HG03342 (cell line): ENCODE results near the gene SLC9C1.
"Not testable (repeated sequence)": the region's sequence is repeated elsewhere in the genome, so short reads cannot be mapped to it uniquely, and the experiment has no call there.

Experiments used
- ATAC-seq: cut with Tn5 transposase; IDR thresholded peaks from one replicate; pipeline ENCODE4 v1.9.1; 2021; ENCODE audit warnings: mild to moderate bottlenecking, moderate library complexity; ENCODE audit not compliant: unreplicated experiment

Gene SLC9C1

GRCh38 chr3:112199622-112200316 lies 94.2 kb downstream of the SLC9C1 start:
- no peak for ATAC-seq

DNA sequence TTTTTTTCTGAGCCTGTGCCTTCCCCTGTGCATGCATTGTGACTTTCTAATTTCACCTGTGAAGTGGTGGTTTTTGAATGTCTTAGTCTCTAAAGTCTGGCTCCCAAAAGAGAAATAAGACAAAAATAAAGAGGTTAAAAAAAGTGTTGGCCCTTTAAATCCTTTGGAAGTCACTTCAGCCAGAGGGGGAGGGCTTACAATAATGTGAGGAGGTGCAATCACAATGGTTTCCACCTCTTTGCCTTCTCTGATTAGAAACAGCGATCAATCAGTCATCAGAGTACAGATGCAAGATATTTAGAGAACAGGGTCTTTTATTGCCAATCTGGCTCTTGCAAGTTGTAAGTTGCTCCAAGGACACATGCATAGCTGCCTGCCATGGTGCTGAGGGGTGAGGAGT lies 96.9 kb downstream of the SLC9C1 start:
- ATAC-seq: no peak

DNA sequence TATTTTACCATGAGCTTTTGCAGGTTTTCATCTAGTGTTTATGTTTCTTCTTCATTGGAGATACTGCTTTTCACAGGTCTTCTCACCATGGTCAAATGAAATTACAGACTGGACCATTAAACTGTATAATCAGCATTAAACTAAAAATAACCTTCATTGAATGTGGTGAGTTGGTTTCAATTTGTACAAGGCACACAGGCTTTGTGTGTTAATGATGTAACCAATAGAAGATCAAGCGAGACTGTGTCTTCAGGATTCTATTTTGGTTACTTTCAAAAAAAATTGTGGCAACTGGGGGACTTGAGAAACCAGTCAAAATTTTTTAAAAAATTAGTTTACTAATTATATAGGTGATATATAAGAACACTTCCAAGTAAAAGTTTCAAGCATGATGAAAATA lies 106.7 kb downstream of the SLC9C1 start:
- ATAC-seq: no peak

DNA sequence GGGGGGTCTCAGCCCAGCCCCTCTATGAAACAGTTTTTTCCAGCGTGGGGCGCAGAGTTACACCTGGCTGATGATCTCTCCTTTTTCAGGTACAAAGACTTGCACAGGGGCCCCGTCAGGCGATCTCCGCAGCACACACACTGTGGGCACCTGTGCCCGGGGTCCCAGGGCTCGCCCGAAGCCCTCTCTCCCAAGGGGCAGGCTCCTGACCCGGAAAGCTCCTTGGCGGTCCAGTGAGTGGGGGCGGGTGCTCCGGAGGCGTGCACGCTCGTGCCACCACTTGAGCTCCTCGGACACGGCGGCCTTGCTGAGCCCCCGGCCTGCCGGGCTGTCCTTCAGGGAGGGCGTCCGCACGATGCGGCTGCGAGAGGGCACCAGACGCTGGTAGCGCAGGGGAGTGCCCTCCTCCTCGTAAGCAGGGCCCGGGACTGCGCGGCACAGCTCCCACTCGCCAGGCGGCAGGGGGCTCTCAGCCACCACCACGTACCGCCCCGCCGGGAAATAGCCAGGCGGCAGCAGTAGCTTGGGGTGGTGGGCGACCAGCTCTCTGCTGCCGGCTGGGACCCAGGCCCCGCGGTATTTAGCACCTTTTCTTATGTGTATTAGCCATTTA lies 108.5 kb downstream of the SLC9C1 start:
- not testable (repeated sequence) for ATAC-seq

- no peak for ATAC-seq
These were observed 118.4 kb downstream of the SLC9C1 start for GRCh38 chr3:112175646-112176045.

DNA sequence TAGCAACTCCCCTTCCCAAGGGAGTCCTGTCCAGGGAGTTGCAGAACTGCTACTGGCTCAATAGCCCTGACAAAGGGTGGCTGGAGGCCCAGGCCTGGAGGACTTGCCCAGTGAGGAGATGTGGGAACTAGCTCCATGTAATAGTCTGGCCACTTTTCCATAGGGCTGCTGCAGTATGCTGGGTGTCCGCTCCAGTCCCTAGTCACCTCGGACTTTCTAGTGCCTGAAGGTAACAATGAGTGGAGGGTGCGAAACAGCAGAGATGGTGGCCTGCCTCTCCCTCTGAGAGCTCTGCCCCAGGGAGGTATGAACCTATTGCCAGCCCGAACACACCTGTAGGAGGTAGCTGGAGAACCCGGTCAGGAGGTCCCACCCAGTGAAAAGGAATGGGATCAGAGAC lies 119.0 kb downstream of the SLC9C1 start:
- no peak for ATAC-seq

DNA sequence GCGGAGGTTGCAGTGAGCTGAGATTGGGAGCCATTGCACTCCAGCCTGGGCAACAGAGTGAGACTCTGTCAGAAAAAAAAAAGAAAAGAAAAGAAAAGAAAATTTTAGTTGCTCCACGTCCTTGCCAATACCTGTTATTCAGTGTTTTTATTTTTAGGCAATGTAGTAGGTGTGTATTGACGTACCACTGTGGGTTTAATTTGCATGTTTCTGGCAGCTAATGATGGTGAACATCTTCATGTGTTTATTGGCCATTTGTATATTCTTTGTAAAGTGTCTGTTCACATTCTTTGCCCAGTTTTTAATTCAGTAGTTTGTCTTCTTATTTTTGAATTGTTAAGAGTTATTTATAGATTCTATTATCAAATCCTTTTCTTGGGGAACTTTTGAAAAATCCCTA lies 122.9 kb downstream of the SLC9C1 start:
- ATAC-seq: no peak

- ATAC-seq: no peak
These were observed 124.0 kb downstream of the SLC9C1 start for GRCh38 chr3:112170046-112170445.

DNA sequence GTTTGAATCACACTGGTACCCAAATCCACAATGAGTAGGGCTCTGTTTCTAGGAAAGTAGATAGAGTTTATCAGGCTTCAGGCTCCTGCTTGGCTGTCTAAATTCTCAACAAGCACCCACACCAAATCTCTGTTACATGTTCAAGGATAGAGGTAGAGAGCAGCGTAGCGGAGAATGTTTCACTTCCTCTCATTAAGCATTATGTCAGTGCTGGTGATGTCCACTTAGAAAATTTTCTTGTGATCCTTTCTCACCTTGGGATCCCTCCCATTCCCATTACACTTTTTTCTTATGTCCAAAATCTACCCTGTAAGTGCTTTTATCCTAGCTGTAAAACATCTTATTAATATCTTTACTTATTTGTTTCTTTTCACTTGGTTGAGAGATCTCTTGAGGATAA lies 126.3 kb downstream of the SLC9C1 start:
- ATAC-seq: peak; percentile 67

DNA sequence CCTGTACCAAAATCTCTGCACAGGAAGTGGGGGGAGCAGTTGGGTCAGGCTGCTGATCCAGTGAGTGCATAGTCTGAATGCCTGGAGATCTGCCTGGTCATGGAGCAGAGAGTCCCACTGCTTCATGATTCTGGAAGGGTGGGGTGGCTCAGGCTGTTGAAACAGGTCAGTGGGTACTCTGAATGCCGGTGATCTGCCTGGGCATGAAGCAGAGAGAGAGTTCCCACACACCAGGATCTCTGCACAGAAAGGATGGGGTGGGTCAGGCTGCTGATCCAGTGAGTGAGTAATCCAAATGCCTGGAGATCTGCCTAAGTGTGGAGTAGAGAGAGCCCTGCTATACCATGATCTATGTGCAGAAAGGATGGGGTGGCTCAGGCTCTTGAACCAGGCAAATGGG lies 144.9 kb downstream of the SLC9C1 start:
- no peak for ATAC-seq

GRCh38 chr3:112143689-112144088 lies 150.3 kb downstream of the SLC9C1 start:
- no peak for ATAC-seq

GRCh38 chr3:112143251-112143650 lies 150.8 kb downstream of the SLC9C1 start:
- no peak for ATAC-seq

DNA sequence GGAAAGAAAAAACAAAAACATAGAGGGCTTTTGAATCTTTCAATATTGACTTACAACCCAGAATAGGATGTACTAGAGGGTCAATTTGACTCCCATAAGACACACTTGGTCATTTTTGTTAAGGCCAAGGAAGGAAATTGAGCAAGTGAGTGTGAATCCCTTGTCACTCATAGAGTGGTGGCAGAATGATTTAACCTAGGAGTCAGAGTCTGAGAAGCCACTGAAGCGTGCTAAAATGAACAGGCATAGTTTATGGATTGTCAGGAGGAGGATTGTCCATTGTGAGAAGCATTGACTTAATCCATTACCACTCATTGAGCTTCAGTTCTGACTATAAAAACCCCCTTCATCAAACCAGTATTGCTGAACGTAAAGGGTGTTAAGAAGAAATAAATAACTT lies 152.7 kb downstream of the SLC9C1 start:
- no peak for ATAC-seq

GRCh38 chr3:112140584-112140983 lies 153.4 kb downstream of the SLC9C1 start:
- ATAC-seq: no peak

DNA sequence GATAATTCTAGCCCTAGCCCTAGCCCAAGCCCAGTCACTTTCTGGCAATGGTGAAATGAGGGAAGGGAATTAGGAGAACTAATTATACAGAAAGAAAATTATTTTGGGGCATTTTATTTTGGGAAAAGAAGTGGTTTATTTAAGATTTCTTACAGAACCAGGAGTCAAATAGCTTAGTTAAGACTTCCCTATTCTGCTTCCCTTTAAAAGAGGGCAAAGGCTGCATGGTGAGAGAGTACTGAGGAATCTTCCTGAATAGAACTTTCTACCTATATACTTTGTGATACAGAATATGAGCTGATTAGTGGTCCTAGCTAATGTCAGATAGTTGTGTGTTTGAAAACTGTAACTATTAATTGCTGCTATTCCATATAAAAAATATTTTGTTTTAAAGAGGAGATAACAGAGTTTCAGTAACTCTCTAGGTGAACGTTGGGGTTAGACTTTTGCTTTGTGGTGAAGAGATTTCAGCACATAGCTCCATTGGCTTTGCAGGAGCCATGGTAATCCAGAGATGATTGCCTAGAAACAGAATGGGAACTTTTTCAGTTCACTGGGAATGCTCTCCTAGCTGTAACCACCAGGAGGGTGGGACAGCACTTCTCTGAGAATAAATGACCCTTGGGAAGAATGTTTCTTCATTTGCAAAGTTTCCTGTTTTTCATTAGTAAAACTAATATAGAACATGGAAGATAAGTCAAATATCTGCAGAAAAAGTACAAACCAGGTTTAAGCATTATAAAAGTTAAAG lies 155.6 kb downstream of the SLC9C1 start:
- no peak for ATAC-seq

DNA sequence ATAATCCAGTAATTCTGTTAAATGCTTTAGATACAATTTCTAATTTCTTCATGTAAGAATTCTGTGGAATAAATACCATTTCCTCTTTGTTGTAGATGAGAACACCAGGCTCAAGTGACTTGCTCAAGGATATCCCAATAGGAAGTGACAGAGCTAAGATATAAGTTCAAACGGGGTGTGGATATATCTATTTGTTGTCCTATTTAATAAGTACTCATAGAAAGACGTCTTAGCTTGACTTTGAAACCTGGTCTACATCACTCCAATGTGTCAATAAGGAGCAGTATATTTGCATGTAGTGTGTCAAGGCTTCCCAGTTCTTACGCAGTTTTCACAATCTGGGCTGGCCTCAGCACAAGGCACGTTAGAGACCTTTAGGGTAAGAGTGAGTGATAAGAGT lies 156.2 kb downstream of the SLC9C1 start:
- ATAC-seq: no peak

GRCh38 chr3:112136959-112137693 lies 156.9 kb downstream of the SLC9C1 start:
- no peak for ATAC-seq

DNA sequence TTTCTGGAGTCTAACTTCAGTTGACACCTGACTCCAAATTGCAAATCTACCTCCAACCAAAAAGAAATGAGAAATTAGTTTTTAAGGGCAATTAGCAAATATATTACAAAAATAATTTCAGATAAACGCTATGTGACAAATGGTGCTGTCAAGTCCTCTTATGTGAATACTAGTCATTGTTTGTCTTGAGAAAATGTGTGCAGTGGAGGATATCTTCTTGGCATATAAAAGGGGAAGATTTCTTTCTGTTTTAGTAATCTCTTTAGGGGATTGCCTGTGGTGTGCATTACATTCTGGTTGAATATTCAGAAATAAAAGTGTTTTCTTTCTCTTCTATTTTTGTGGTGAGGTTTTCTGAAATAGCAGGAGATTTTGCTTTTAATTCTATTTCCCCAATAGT lies 158.0 kb downstream of the SLC9C1 start:
- no peak for ATAC-seq

GRCh38 chr3:112134335-112135124 lies 159.5 kb downstream of the SLC9C1 start:
- ATAC-seq: no peak

DNA sequence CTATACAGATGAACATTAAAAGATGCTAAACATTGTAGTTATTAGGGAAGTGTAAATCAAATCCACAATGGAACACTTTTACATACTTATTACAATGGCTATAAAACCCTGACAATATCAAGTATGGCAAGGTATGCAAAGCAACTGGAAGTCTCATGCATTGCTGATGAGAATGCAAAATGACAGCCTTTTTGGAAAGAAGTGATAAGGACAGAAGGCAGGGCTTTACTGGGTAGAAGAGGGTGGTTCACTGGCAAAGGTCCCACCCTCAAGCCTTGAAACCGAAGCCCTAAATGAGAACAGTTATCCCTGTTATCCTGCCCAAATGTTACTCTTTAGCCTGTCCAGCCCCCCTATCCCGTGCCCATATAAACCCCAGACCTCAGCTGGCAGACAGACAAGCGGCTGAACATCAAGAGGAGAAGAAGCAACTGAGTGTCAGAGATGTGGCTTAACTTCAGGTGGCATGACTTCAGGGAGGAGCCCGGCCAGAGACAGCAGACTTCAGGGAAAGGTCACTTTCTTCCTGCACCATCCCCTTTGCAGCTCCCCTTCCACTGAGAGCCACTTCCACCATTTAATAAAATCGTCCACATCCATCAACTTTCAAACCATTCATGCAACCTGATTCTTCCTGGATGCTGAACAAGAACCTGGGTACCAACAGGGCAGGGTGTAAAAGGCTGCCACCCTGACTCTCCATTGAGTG lies 160.2 kb downstream of the SLC9C1 start:
- ATAC-seq: no peak
